H9 (cell line): ENCODE measurements around the gene ATG101. TPM values are rescaled to one million over a fixed set of nuclear protein-coding genes. Genes with fewer than 3 reads are reported as not detected.
A peak's percentile ranks its signal among the peaks of the same experiment; 100 is the strongest.

Experiments used
- DNase-seq: peaks from one replicate; pipeline ENCODE4 v3.0.0-alpha.2; 2017
- H2AFZ ChIP-seq: one replicate; pipeline ENCODE4 v1.6.1; 2013; ENCODE audit warnings: mild to moderate bottlenecking, low read length, control low read depth, moderate library complexity
- H2AK5ac ChIP-seq: 2 replicates; pipeline ENCODE4 v1.6.1; 2013; ENCODE audit warnings: low read length, control low read depth, mixed read lengths; ENCODE audit not compliant: insufficient read length
- H2BK120ac ChIP-seq: one replicate; pipeline ENCODE4 v1.6.1; 2013; ENCODE audit warnings: low read depth, mild to moderate bottlenecking, low read length, control low read depth, inconsistent platforms; ENCODE audit not compliant: poor library complexity, severe bottlenecking
- H2BK12ac ChIP-seq: 2 replicates; pipeline ENCODE4 v1.6.1; 2013; ENCODE audit warnings: low read length, control low read depth, mixed read lengths, low read depth; ENCODE audit not compliant: insufficient read length
- H2BK15ac ChIP-seq: 2 replicates; pipeline ENCODE4 v1.6.1; 2013; ENCODE audit warnings: low read depth, low read length, control low read depth
- H2BK20ac ChIP-seq: one replicate; pipeline ENCODE4 v1.6.1; 2013; ENCODE audit warnings: low read depth, mild to moderate bottlenecking, low read length, control low read depth, inconsistent platforms; ENCODE audit not compliant: poor library complexity, severe bottlenecking
- H2BK5ac ChIP-seq: 2 replicates; pipeline ENCODE4 v1.6.1; 2013; ENCODE audit warnings: low read length, control low read depth, mixed read lengths; ENCODE audit not compliant: insufficient read length
- H3K14ac ChIP-seq: 2 replicates; pipeline ENCODE4 v1.6.1; 2013; ENCODE audit warnings: low read length, control low read depth; ENCODE audit not compliant: insufficient read depth
- H3K18ac ChIP-seq: 2 replicates; pipeline ENCODE4 v1.6.1; 2013; ENCODE audit warnings: low read depth, mild to moderate bottlenecking, mixed read lengths, low read length, control low read depth; ENCODE audit not compliant: insufficient read length
- H3K23ac ChIP-seq: 2 replicates; pipeline ENCODE4 v1.6.1; 2013; ENCODE audit warnings: low read length, control low read depth, mixed read lengths, low read depth; ENCODE audit not compliant: insufficient read length
- H3K23me2 ChIP-seq: 2 replicates; pipeline ENCODE4 v1.6.1; 2013; ENCODE audit warnings: low read depth, mild to moderate bottlenecking, mixed read lengths, low read length, control low read depth; ENCODE audit not compliant: insufficient read length, poor library complexity, severe bottlenecking
- H3K27ac ChIP-seq: 2 replicates; pipeline ENCODE4 v1.5.1; 2013; ENCODE audit warnings: low read length, control low read depth, mixed read lengths, low read depth; ENCODE audit not compliant: insufficient read length
- H3K27me3 ChIP-seq: 2 replicates; pipeline ENCODE4 v1.6.1; 2013; ENCODE audit warnings: low read length, control low read depth, inconsistent platforms; ENCODE audit not compliant: insufficient read depth
- H3K4ac ChIP-seq: 2 replicates; pipeline ENCODE4 v1.6.1; 2013; ENCODE audit warnings: low read depth, mild to moderate bottlenecking, control low read depth, inconsistent platforms, low read length, moderate library complexity
- H3K4me1 ChIP-seq: 2 replicates; pipeline ENCODE4 v1.6.1; 2013; ENCODE audit warnings: low read length, control low read depth, inconsistent platforms; ENCODE audit not compliant: insufficient read depth
- H3K4me2 ChIP-seq: 2 replicates; pipeline ENCODE4 v1.6.1; 2013; ENCODE audit warnings: low read length, control low read depth, mixed read lengths; ENCODE audit not compliant: insufficient read length, insufficient read depth
- H3K56ac ChIP-seq: 2 replicates; pipeline ENCODE4 v1.6.1; 2013; ENCODE audit warnings: low read depth, mild to moderate bottlenecking, mixed read lengths, low read length, control low read depth; ENCODE audit not compliant: insufficient read length
- H3K79me1 ChIP-seq: 2 replicates; pipeline ENCODE4 v1.6.1; 2013; ENCODE audit warnings: low read depth, mild to moderate bottlenecking, moderate library complexity, low read length, control low read depth, inconsistent platforms; ENCODE audit not compliant: insufficient read depth, poor library complexity, severe bottlenecking
- H3K79me2 ChIP-seq: 2 replicates; pipeline ENCODE4 v1.6.1; 2013; ENCODE audit warnings: low read length, control low read depth, inconsistent platforms; ENCODE audit not compliant: insufficient read depth
- H3K9ac ChIP-seq: 2 replicates; pipeline ENCODE4 v1.6.1; 2013; ENCODE audit warnings: low read length, control low read depth, mixed read lengths; ENCODE audit not compliant: insufficient read length; ENCODE audit errors: extremely low read depth
- H3K9me3 ChIP-seq: one replicate; pipeline ENCODE4 v1.6.1; 2013; ENCODE audit warnings: low read depth, low read length, inconsistent platforms; ENCODE audit not compliant: control insufficient read depth
- H3T11ph ChIP-seq: one replicate; pipeline ENCODE4 v1.6.1; 2013; ENCODE audit warnings: mild to moderate bottlenecking, low read length, control low read depth, inconsistent platforms
- H4K20me1 ChIP-seq: one replicate; pipeline ENCODE4 v1.6.1; 2013; ENCODE audit not compliant: control insufficient read depth, insufficient read length, insufficient read depth
- H4K5ac ChIP-seq: 2 replicates; pipeline ENCODE4 v1.6.1; 2013; ENCODE audit warnings: low read depth, mild to moderate bottlenecking, mixed read lengths, low read length, control low read depth; ENCODE audit not compliant: insufficient read length
- H4K8ac ChIP-seq: replicated peaks from 2 replicates; pipeline ENCODE4 v1.6.1; 2013; ENCODE audit warnings: low read length, control low read depth, mixed read lengths, low read depth; ENCODE audit not compliant: insufficient read length
- H4K91ac ChIP-seq: 2 replicates; pipeline ENCODE4 v1.6.1; 2013; ENCODE audit warnings: low read depth, mild to moderate bottlenecking, moderate library complexity, mixed read lengths, low read length, control low read depth; ENCODE audit not compliant: insufficient read length
- H3K27ac Mint-ChIP-seq, 3 experiments: 2 replicates in 2 of 3; 3 replicates in 1 of 3; pipeline ENCODE4 v1.8.0; 2020 to 2021; ENCODE audit warnings: mixed read lengths in 3 of 3, mild to moderate bottlenecking in 1 of 3, moderate library complexity in 1 of 3
- H3K27me3 Mint-ChIP-seq: 2 replicates; pipeline ENCODE4 v1.8.0; 2021; ENCODE audit warnings: low read depth, mild to moderate bottlenecking, moderate library complexity, mixed read lengths
- H3K36me3 Mint-ChIP-seq, 3 experiments: 2 replicates in 2 of 3; 3 replicates in 1 of 3; pipeline ENCODE4 v1.8.0; 2020 to 2021; ENCODE audit warnings: low read depth in 3 of 3, mixed read lengths in 3 of 3; ENCODE audit not compliant: insufficient read depth in 1 of 3
- H3K4me1 Mint-ChIP-seq, 2 experiments: 2 replicates each; pipeline ENCODE4 v1.8.0; 2020; ENCODE audit warnings: mixed read lengths in 2 of 2
- H3K4me3 Mint-ChIP-seq, 2 experiments: 2 replicates in 1 of 2; 3 replicates in 1 of 2; pipeline ENCODE4 v1.8.0; 2020 to 2021; ENCODE audit warnings: mild to moderate bottlenecking in 2 of 2, mixed read lengths in 2 of 2, moderate library complexity in 1 of 2
- H3K9me3 Mint-ChIP-seq, 2 experiments: 2 replicates in 1 of 2; 3 replicates in 1 of 2; pipeline ENCODE4 v1.8.0; 2020; ENCODE audit warnings: mild to moderate bottlenecking in 2 of 2, mixed read lengths in 2 of 2, moderate library complexity in 1 of 2
- CTCF ChIP-seq: fragments of 200-600 bp; sonication (generic); conservative IDR thresholded peaks from 3 replicates; pipeline ENCODE4 v1.8.0; 2021; ENCODE audit warnings: antibody characterized with exemption, mild to moderate bottlenecking
- WGBS: extraction: QIAGEN DNeasy Blood & Tissue Kit; methylation state at CpG from one replicate; pipeline ENCODE4 v1.1.7; 2013; ENCODE audit warnings: missing lambda C conversion rate, low lambda C conversion rate, mixed read lengths; ENCODE audit not compliant: insufficient read length; ENCODE audit errors: extremely low coverage; 5-methylcytosine and 5-hydroxymethylcytosine counted together
- total RNA-seq: library from RNA; stranded (reverse); gene quantifications from 2 replicates; pipeline ENCODE4 v1.2.1, GENCODE V29; 2021

ATG101 gene
- total RNA-seq, 1 experiment from 2014 or later = 58.3 TPM

DNA sequence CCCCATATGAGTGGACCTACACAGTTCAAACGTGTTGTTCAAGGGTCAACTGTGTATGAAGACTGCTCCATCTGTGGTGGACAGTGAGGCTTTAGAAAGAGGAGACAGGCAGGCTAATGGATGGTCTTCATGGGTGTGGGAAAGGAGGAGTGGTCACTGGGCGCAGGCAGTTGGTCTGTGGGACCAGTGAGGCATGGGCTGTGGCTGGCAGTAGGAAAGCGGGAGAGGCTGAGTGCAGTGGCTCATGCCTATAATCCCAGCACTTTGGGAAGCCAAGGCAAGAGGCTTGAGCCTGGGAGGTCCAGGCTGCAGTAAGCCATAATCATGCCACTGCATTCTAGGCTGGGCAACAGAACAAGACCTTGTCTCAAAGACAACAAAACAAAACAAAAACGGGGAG is 20.5 kb upstream of the ATG101 start:
- no peak overlapping the region for H2BK120ac ChIP-seq
- H3K9me3 ChIP-seq = no peaks in the 10 kb centered on the region
- no peaks in the 10 kb centered on the region; the same call in 1 of the 2 replicates for H3K4me1 ChIP-seq
- no peak overlapping the region for H2BK5ac ChIP-seq
- no peak overlapping the region for H3K4ac ChIP-seq
- no peaks in the 10 kb centered on the region for H3K79me2 ChIP-seq
- Mint-ChIP-seq H3K4me1 (peaks cover 25 to 28% of the 10 kb centered on the region in 2 experiments), H3K36me3 (peaks cover 2 to 12% (median 2%) of the 10 kb centered on the region in 3 experiments; a peak in 5 of 7 replicates), H3K4me3 (peak overlapping the region in 1 of 2 experiments; percentile 88; a peak in 3 of 5 replicates), H3K27me3 (peaks cover 60% of the 10 kb centered on the region), H3K9me3 (no peaks in the 10 kb centered on the region; a peak in 1 of 5 replicates), H3K27ac (no peak overlapping the region)
- no peak overlapping the region for H4K91ac ChIP-seq
- no peak overlapping the region for H3K56ac ChIP-seq
- no peak overlapping the region for H4K5ac ChIP-seq
- H4K8ac ChIP-seq = no peak overlapping the region
- no peak overlapping the region for H2AFZ ChIP-seq
- H3K27ac ChIP-seq = no peak overlapping the region
- no peak for DNase-seq
- peaks cover 17% of the 10 kb centered on the region for H3K23me2 ChIP-seq
- no peak overlapping the region for H2AK5ac ChIP-seq
- H4K20me1 ChIP-seq = no peaks in the 10 kb centered on the region
- H3K14ac ChIP-seq = no peak overlapping the region
- no CpG with 5 or more reads among the region's 4 CpGs for WGBS
- no peak overlapping the region for H3K4me2 ChIP-seq
- no peak for TF ChIP-seq CTCF
- no peak overlapping the region for H3K18ac ChIP-seq
- no peak overlapping the region for H2BK20ac ChIP-seq
- H3K27me3 ChIP-seq = peaks cover 7% of the 10 kb centered on the region; the same call in 1 of the 2 replicates
- no peaks in the 10 kb centered on the region for H3K79me1 ChIP-seq
- H3T11ph ChIP-seq = no peak overlapping the region
- no peak overlapping the region for H2BK12ac ChIP-seq
- no peak overlapping the region for H3K9ac ChIP-seq
- no peak overlapping the region for H3K23ac ChIP-seq
- no peak overlapping the region for H2BK15ac ChIP-seq
